ELR (cell line): ENCODE measurements around the gene NSD2.
"Not testable (repeated sequence)": the region's sequence is repeated elsewhere in the genome, so short reads cannot be mapped to it uniquely, and the experiment has no call there.

ENCODE experiments used
- DNase-seq: peaks from one replicate; pipeline ENCODE4 v3.0.0-alpha.2; 2015; ENCODE audit warnings: low read depth

NSD2 gene

GRCh38 chr4:2006956-2007653 is 135.9 kb downstream of the NSD2 start:
- peak; percentile 30 for DNase-seq

DNA sequence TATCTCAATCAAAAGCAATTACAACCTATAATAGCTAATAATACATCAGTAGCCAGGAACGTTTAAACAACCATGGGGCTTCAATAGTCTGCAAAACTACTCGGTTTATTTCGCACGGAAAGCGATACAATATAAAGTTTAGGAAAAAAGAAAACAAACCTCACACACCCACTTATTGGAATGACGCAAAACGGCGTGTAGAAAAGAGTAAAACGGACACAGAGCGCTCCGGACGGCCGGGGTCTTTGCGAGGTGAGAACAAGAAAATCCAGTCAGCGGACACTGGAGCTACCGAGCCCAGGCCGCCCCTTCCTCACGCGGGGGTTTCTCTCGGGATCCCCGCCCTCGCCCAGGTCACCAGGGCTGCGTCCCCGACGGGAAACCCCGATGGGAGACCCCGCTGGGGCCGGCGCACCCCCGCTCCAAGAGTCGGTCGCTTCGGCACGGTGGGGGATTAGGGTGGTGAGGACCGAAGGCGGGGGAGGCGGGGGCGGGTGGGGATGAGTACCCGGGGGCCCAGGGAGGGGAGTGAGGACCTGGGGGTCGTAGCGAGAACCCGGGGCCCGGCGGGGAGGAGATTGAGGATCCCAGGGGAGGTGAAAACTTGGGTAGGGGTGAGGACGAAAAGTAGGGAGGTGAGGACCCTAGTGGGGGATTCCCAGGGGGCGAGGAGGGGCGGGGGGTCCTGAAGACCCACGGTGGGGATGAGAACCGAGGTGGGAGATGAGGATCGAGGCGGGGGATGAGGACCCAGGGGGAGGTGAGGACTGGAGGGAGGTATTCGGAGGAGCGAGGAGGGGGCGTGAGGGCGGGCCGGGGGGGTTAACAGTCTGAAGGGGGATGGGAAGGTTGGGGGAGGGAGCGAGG is 136.8 kb downstream of the NSD2 start:
- DNase-seq = peak; percentile 30

DNA sequence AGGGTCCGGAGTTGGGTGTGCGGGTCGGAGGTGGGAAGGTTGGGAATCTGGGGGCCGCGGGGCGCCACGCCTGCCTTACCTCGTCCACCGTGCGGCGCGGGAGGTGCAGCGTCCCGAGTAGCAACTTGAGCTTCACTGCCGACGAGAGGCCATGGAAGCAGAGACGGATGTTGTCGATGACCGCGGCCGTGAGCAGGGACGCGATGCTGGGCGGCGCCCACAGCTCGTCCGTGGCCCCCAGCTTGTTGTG is 137.4 kb downstream of the NSD2 start:
- DNase-seq = no peak

DNA sequence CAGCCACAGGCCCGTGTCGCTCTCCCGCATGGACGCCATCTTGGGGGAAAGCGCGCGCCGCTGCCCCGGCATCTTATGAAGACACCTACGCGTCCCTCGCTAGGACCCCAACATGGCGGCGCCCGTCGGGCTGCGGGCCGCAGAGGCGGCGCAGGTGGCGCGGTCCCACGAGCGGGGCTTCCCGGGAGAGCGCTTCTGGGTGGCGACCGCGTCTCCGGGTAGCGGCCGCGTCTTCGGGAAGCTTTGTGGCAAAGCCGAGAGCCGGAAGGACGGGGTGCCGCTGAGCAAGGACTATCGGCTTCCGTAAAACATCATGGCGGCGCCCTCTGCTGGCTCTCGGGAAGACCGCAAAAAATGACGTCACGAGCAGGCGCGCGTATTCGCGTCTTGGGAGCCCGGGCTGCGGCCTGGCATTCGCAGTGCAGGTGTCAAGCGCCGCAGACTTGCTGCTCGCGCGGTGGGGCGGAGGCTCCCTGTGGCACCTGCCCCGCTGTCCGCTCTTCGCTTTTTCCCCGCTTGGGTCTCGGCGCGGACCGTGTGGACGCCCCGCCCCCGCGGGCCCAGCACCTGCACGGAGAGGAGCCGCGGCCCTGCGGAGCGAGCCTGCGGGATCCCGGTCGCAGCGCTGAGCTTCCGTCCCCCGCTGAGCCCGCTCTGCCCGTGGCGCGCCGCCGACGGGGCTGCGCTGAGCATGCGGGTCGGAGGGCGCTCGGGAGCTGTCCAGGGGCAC is 137.9 kb downstream of the NSD2 start, which contains the start of gene NELFA:
Gene NELFA (minus strand): TSS at position 54 of the 730 bp plus-strand sequence. CDS start 15 bp downstream, at position 39.
- peak; percentile 94 for DNase-seq

- peak; percentile 71 for DNase-seq
Measured at GRCh38 chr4:2009651-2010233, 138.5 kb downstream of the NSD2 start.

DNA sequence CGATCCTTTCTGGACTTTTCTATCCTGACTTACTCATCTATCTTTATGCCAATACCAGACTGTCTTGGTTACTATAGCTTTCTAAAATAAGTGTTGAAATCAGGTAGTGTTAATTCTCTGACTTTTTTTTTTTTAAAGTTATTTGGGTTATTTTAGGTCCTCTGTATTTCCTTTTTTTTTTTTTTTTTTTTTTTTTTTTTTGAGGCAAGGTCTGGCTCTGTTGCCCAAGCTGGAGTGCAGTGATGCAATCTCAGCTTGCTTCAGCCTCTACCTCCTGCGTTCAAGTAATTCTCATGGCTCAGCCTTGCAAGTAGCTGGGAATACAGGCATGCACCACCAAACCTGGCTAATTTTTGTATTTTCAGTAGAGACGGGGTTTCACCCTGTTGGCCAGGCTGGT is 140.4 kb downstream of the NSD2 start:
- DNase-seq = no peak

GRCh38 chr4:2015008-2015407 is 143.8 kb downstream of the NSD2 start:
- no peak for DNase-seq

- not testable (repeated sequence) for DNase-seq
Measured at GRCh38 chr4:2021358-2022018, 150.3 kb downstream of the NSD2 start.

GRCh38 chr4:2024683-2025082 is 153.5 kb downstream of the NSD2 start:
- DNase-seq = no peak

DNA sequence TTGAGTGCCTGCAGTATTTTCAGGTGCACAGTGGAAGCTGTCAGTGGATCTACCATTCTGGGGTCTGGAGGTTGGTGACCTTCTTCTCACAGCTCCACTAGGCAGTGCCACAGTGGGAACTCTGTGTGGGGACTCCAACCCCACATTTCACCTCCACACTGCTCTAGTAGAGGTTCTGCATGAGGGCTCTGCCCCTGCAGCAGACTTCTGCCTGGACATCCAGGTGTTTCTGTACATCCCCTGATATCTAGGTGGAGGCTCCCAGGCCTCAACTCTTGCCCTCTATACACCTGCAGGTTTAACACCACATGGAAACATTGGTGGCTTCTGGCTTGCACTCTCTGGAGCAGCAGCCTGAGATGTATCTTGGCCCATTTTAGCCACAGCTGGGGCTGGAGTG is 154.6 kb downstream of the NSD2 start:
- no peak for DNase-seq

GRCh38 chr4:2027120-2027519 is 155.9 kb downstream of the NSD2 start:
- DNase-seq = not testable (repeated sequence)

- DNase-seq = not testable (repeated sequence)
Measured at GRCh38 chr4:2031161-2031560, 160.0 kb downstream of the NSD2 start.
